ENCODE data around the gene C6orf52.

Gene C6orf52

DNA sequence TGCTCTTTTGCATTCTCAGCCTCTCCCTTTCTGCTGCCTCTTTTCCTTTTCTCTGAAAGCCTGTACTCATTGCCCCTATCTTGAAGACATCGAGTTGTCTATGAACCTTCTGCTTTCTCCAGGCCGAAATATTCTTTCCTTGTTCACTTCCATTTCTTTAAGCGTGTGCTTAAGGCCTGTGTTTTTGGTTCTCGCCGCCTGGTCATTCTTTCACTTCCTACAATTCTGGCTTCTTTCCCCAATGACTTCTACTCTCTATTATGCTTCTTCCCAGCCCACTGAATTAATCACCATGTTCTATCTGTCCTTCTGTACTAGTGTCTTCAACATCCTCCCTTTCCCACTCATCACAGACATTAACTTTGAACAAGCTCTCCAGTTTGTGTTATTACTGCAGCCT, 69.6 kb downstream of the C6orf52 start:
- DNase-seq (ENCODE audit: extremely low read depth, low read depth) = no peak
- TF ChIP-seq, protein P1, sequence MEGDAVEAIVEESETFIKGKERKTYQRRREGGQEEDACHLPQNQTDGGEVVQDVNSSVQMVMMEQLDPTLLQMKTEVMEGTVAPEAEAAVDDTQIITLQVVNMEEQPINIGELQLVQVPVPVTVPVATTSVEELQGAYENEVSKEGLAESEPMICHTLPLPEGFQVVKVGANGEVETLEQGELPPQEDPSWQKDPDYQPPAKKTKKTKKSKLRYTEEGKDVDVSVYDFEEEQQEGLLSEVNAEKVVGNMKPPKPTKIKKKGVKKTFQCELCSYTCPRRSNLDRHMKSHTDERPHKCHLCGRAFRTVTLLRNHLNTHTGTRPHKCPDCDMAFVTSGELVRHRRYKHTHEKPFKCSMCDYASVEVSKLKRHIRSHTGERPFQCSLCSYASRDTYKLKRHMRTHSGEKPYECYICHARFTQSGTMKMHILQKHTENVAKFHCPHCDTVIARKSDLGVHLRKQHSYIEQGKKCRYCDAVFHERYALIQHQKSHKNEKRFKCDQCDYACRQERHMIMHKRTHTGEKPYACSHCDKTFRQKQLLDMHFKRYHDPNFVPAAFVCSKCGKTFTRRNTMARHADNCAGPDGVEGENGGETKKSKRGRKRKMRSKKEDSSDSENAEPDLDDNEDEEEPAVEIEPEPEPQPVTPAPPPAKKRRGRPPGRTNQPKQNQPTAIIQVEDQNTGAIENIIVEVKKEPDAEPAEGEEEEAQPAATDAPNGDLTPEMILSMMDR (IDR thresholded peaks at IDR 0.05; ENCODE audit: low read depth, low read length) = no peak

DNA sequence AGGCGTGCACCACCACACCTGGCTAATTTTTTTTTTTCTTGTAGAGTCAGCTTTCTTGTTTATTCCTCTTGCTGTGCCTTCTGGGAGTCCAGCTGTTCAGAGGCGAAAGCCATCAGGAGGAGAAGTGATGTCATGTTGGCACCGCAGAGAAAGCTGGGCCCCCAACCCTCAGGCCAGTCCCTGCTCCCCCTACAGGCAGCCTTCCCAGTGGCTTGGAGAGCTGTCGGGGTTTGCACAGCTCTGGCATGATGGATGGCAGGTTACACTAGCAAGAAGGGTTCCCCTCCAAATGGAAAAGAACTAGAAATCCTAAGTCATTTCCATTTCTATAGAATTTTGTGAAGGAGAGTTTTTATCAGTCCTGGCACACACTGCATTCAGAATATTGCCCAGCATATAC, 72.6 kb downstream of the C6orf52 start:
- TF ChIP-seq, protein P1 (IDR thresholded peaks at IDR 0.05; ENCODE audit: low read depth, low read length) = no peak
- DNase-seq (ENCODE audit: extremely low read depth, low read depth) = no peak

Data from AG09319 (cell line).